Activated naive CD8-positive, alpha-beta T cell (primary cell): ENCODE data around the gene NKX2-2.

Experiments
- H3K27ac Mint-ChIP-seq: one replicate; pipeline ENCODE4 v1.8.0; 2021; ENCODE audit warnings: mixed read lengths
- H3K27me3 Mint-ChIP-seq: one replicate; pipeline ENCODE4 v1.8.0; 2021; ENCODE audit warnings: mixed read lengths
- H3K36me3 Mint-ChIP-seq: one replicate; pipeline ENCODE4 v1.8.0; 2021; ENCODE audit warnings: mixed read lengths
- H3K4me1 Mint-ChIP-seq: one replicate; pipeline ENCODE4 v1.8.0; 2021; ENCODE audit warnings: low read depth, mixed read lengths
- H3K4me3 Mint-ChIP-seq: one replicate; pipeline ENCODE4 v1.8.0; 2021; ENCODE audit warnings: mild to moderate bottlenecking, mixed read lengths
- H3K9me3 Mint-ChIP-seq: one replicate; pipeline ENCODE4 v1.8.0; 2021; ENCODE audit warnings: low read depth, mixed read lengths

NKX2-2 gene

DNA sequence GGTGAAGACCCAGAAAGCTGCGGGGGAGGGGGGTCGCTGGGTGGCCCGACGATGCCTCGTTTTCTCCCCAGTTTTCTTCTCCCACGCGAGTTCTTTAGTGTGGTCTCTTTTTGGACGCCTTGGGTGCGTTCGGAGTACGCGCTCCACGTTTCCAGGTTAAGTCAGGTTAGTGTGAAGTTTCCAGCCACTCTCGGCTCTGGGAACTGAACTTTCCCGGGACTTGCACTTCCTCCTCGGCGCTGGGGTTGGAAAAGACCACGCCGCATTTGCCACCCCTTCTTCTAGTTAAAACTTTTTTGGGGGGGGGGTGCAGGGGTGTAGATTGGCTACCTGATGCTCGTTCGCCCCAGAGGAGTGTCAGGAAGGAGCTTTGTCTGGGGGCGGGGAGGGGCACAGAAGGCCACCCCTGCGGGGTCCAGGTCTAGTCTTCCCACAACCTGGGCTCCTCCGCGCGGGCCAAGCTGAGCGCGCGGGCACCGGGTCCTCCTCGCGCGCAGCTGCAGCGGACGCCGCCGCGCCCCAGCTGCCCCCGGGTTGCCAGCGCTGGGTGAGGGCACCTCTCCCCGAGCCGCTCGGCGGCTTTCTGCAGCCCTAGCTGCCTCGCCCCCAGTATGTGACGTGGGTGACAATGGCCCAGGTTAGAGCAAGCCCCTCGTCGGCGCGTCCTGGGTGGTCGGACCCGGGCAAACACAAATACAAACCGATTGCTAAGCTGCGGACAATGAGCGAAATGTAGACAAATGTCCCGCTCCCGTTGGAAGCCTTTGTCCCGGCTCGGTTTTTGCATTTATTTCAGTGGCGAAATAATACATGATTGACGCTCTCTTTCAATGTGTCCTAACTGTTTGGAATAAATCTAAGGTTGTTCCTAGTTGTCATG lies 1.7 kb upstream of the NKX2-2 start:
- Mint-ChIP-seq H3K9me3 (no peaks in the 10 kb centered on the region), H3K27me3 (peaks cover 50% of the 10 kb centered on the region), H3K4me1 (peaks cover 43% of the 10 kb centered on the region), H3K27ac (peak overlapping the region; percentile 38), H3K4me3 (no peak overlapping the region), H3K36me3 (no peaks in the 10 kb centered on the region)

DNA sequence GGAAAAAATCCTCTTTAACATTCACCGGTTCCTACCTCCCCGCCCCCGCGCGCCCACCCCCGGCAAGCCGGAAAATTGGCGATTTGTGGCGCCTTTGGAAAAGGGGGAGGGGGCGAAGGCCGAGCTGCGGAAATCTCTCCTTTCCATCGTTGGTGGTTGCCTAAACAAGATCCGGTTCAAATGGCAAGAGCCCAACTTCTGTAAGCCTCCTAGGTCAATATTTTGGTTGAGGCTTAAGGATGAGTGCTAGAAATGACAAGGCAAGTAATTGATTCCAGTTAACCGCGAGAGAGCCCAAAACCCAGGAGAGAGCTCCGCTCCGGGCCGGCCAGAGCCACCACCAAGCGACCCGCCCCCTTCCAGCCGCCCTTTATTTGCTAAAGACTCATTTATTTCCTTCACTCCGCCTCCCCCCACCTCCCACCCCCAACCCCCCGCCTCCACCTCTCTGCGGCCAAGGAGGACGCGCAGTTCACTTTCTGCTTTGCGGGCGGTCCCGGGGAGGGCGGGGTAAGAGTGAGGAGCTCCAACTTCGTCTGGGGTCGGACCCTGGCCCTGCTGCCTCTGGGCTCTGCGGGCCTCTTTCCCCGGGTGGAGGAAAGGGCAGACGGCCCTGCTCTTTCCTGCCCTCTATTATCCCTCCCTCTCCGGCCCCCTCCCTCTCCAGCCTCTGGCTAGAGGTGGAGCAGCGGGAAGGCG lies 838 bp upstream of the NKX2-2 start:
- Mint-ChIP-seq H3K9me3 (no peaks in the 10 kb centered on the region), H3K36me3 (no peaks in the 10 kb centered on the region), H3K4me3 (peak overlapping the region; percentile 74), H3K27ac (no peak overlapping the region), H3K27me3 (peaks cover 47% of the 10 kb centered on the region), H3K4me1 (peaks cover 48% of the 10 kb centered on the region)

DNA sequence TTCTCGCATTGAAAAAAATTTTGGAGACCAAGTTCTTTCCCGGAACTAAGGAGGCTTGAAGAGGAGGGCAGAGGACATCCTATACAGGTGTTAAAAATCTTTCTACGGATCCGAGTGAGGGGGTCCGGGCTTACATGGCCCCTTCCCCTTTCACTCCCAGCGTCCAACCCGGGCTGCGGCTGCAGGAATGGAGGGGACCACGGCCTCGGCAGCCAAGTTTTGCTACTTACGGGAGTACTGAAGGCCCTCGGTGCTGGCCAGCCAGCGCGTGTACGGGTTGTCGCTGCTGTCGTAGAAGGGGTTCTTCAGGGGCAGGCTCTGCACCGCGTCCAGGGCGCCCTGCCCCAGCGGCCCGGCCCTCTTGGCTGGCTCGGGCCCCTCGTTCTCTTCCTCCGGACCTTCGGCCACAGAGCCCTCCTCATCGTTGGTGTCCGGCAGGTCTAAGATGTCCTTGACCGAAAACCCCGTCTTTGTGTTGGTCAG lies 642 bp downstream of the NKX2-2 start:
- Mint-ChIP-seq H3K27ac (no peak overlapping the region), H3K9me3 (no peaks in the 10 kb centered on the region), H3K27me3 (peaks cover 48% of the 10 kb centered on the region), H3K4me1 (peaks cover 55% of the 10 kb centered on the region), H3K4me3 (peak overlapping the region; percentile 75), H3K36me3 (no peaks in the 10 kb centered on the region)

DNA sequence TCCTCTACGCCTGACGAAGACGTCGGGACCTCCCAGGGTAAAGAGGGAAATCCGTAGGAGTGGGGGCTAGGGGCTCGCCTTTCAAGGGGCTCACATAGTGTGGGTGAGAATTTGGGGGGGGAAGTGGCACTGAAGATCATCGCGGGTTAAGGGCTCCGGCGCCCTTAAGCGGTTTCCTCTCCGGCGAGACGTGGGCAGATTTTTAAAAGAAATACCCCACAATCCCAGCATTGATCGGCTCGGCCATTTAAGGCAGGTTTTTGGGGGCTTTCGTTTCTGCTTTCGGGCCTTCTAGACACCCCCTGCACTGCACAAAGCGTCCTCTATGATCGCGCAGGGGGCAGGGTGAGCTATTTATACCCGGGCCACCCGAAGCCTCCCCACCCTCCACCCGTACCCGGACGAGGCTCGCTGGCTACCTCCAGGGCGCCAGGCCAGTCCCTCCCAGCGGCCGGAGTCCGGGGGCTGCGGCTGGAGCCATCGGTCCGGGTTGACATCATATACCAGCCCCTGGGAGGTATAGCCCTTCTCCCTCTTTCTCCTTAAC lies 1.2 kb downstream of the NKX2-2 start:
- Mint-ChIP-seq H3K27ac (no peak overlapping the region), H3K4me3 (peak overlapping the region; percentile 75), H3K4me1 (peaks cover 54% of the 10 kb centered on the region), H3K27me3 (peaks cover 48% of the 10 kb centered on the region), H3K36me3 (no peaks in the 10 kb centered on the region), H3K9me3 (no peaks in the 10 kb centered on the region)

DNA sequence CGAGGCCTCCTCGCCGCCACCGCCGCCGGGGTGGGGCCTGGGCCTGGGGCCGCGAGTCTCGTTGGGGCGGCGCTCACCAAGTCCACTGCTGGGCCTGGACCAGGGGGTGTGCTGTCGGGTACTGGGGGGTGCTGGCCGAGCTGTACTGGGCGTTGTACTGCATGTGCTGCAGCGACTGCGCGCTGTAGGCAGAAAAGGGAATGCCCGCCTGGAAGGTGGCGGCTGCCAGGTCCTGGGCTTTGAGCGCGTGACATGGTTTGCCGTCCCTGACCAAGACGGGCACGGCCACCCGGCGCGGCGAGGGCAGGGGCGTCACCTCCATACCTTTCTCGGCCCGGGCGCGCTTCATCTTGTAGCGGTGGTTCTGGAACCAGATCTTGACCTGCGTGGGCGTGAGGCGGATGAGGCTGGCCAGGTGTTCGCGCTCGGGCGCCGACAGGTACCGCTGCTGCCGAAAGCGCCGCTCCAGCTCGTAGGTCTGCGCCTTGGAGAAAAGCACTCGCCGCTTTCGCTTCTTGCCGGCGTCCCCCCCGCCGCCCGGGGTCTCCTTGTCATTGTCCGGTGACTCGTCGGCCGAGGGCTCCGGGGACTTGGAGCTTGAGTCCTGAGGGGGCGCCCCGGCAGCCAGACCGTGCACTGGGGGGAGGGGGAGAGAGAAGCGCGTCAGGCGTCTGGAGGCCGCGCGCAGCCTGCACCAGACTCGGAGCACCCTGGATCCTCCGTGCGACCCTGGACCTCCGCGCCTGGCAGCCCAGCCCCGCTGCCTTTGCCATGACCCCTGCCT lies 1.8 kb downstream of the NKX2-2 start:
- peaks cover 49% of the 10 kb centered on the region for H3K27me3 Mint-ChIP-seq

DNA sequence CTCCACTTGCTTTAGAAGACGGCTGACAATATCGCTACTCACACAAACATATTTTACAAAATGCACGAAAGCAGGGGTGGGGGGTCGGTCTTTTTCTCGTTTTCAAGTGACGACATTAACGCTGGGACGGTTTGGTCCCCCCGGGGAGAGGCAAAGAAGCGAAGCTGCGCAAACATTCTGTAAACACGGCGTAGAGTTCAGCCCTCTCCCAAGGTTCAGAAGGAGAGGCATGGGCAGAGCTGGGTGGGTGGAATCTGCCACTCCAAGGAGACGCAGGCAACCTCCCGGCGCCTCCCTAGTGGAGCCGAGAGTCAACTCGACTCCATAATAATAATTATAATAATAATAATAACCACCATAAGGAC lies 2.4 kb downstream of the NKX2-2 start:
- no peaks in the 10 kb centered on the region for H3K9me3 Mint-ChIP-seq
- peak overlapping the region; percentile 82 for H3K4me3 Mint-ChIP-seq
- H3K36me3 Mint-ChIP-seq: no peaks in the 10 kb centered on the region
- peaks cover 49% of the 10 kb centered on the region for H3K27me3 Mint-ChIP-seq
- H3K4me1 Mint-ChIP-seq: peaks cover 59% of the 10 kb centered on the region
- peak overlapping the region; percentile 16 for H3K27ac Mint-ChIP-seq

More for the DNA sequence above, 1.8 kb downstream of the NKX2-2 start:
- H3K27ac Mint-ChIP-seq: no peak overlapping the region
- no peaks in the 10 kb centered on the region for H3K9me3 Mint-ChIP-seq
- no peaks in the 10 kb centered on the region for H3K36me3 Mint-ChIP-seq
- peaks cover 57% of the 10 kb centered on the region for H3K4me1 Mint-ChIP-seq
- H3K4me3 Mint-ChIP-seq: peak overlapping the region; percentile 74

DNA sequence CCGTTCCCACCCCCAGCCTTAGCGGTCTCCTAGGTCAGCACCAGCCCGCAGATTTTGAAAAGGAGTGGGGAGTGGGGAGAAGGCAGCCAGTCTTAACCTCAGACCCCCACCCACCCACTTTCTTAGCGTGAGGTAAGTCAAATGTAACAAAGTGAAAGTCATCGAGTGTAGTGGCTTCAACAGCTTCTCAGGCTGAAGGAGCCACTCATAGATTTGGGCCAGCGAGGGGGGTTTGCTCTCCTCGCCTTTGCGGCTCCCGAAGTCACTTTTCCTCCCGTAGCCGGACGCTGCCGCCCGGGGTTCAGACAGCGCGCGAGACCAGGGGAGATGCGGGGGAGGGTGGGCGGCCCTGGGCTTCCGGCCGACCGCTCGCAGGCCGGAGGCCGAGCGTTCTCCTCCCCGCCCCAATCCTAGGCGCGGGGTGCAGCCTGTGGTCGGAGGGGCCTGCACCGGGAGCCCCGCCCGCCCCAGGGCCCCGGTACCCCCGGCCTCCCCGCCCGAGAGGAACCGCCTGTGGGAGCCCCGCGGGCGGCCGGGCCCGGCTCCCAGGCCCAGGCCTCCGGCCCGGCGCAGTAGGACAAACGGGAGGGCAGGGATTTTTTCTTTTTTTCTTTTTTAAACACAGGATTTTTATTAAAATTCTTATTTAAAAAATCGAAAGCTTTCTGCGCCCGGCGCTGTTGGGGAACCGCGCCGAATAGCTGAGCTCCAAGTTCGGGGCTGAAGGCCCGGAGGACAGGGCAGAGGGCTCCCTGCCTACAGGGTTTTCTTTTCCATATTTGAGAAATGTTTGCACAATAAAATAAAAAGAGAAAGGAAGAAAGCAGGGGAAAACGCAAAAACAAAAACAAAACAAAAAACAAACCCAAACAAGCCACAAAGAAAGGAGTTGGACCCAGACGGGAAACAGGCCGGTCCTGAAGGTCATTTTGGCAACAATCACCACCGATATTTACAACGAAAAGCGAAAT lies 3.2 kb downstream of the NKX2-2 start:
- Mint-ChIP-seq H3K27me3 (peaks cover 43% of the 10 kb centered on the region), H3K36me3 (no peaks in the 10 kb centered on the region), H3K9me3 (no peaks in the 10 kb centered on the region), H3K4me1 (peaks cover 53% of the 10 kb centered on the region), H3K27ac (no peak overlapping the region), H3K4me3 (peak overlapping the region; percentile 83)

DNA sequence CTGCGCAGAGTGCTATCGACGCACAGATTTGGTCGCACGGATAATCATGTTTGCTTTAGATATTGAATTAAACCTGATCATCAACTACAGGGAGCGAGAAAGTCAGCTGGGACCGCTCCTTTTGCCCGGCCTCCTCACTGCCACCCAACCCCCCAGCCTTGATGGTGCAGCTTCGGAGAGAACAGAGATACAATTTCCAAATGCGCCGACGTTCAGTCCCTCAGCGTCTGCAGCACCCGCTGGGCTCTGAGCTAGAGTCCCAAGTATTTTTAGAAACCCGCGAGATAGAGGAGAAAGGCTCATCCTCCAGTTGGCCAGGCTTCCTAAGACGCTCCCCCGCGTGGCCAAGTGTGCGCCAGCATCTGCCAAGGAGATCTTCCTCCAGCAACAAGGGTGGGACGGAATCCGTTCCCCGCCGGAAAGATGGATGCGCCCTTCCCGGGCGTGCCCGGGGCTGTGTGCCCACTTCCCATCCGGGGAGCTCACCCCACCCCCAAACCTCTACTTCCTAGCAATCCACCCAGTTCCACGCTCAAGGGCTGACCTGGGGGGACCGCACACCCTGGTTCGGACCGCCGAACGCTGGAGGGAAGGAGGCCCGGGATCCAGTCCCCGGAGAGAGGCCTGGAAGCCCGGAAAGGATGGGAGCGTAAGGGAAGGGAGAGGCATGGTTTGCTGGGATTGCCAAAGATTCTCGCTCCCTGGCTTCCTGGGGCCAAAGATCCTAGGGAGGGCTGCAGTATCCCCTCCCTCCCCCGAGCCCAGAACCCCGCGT lies 4.1 kb downstream of the NKX2-2 start:
- no peak overlapping the region for H3K27ac Mint-ChIP-seq
- no peaks in the 10 kb centered on the region for H3K9me3 Mint-ChIP-seq
- H3K36me3 Mint-ChIP-seq: no peaks in the 10 kb centered on the region
- H3K4me3 Mint-ChIP-seq: peak overlapping the region; percentile 83
- peaks cover 47% of the 10 kb centered on the region for H3K27me3 Mint-ChIP-seq
- H3K4me1 Mint-ChIP-seq: peaks cover 58% of the 10 kb centered on the region

DNA sequence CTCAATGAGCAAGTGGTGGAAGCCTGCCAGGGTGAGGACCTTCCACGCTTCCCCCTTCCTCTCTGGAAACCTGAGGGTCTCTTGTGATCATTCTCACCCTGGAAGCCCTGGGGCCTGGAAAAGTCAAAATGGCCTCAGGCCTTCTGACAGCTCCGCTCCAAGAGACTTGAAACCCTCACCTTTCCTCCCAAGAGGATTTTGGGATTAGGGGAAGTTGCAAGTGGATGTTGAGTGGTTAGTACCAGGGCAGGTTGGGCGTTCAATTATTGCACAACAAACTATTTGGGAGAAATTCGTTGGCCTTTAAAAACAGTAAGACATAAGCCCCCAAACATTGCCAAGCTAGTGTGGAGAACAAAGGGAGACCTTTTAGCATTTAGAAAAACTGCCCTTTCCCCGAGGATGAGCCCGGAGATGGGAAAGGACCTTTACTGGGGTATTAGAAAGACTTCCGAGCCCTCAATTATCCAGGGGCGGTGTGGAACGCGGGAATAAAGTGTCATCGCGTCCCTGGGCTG lies 4.7 kb downstream of the NKX2-2 start:
- peaks cover 57% of the 10 kb centered on the region for H3K4me1 Mint-ChIP-seq
- H3K36me3 Mint-ChIP-seq: no peaks in the 10 kb centered on the region
- peaks cover 45% of the 10 kb centered on the region for H3K27me3 Mint-ChIP-seq
- no peak overlapping the region for H3K27ac Mint-ChIP-seq
- H3K4me3 Mint-ChIP-seq: peak overlapping the region; percentile 83
- no peaks in the 10 kb centered on the region for H3K9me3 Mint-ChIP-seq

DNA sequence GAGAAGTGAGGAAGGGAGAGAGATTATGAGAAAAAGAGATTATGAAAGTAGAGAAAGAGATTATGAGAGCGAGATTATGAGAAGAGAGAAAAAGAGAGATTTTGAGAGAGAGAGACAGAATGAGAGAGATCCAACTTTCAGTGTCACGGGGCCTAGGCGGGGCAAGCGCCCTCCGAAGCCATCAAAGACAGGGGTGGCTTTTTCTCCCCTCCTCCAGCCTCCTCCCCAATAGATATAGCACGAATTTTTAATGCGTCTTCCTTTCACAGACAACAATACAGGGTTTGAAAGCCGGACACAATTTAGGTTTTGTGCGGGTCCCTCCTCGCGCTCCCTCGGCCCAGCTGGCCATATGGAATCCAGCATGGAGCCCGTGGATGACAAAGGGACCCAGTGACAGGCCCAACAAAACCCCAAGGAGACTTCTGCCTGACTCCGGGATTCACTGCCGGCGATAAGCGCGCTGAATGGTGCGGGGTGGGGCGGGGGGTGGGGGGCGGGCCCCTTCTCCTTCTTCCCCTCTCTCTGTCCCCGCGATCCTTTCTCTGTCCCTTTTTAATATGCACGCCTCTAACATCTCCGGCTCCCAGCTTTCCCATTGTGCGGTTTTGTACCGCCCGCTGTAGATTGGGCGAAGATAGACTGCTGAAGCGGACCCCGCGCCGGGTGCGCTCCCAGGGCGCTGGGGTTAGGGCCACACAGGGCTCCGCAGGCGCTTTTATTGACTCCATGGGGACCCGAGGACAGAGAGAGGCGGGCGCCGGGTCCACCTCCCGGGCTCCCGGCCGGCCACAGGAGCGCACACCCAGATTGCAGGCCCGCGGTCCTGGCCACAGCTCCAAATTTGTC lies 5.4 kb downstream of the NKX2-2 start:
- Mint-ChIP-seq H3K9me3 (no peaks in the 10 kb centered on the region), H3K4me3 (peak overlapping the region; percentile 67), H3K4me1 (peaks cover 55% of the 10 kb centered on the region), H3K36me3 (no peaks in the 10 kb centered on the region), H3K27ac (peak overlapping the region; percentile 13), H3K27me3 (peaks cover 45% of the 10 kb centered on the region)

DNA sequence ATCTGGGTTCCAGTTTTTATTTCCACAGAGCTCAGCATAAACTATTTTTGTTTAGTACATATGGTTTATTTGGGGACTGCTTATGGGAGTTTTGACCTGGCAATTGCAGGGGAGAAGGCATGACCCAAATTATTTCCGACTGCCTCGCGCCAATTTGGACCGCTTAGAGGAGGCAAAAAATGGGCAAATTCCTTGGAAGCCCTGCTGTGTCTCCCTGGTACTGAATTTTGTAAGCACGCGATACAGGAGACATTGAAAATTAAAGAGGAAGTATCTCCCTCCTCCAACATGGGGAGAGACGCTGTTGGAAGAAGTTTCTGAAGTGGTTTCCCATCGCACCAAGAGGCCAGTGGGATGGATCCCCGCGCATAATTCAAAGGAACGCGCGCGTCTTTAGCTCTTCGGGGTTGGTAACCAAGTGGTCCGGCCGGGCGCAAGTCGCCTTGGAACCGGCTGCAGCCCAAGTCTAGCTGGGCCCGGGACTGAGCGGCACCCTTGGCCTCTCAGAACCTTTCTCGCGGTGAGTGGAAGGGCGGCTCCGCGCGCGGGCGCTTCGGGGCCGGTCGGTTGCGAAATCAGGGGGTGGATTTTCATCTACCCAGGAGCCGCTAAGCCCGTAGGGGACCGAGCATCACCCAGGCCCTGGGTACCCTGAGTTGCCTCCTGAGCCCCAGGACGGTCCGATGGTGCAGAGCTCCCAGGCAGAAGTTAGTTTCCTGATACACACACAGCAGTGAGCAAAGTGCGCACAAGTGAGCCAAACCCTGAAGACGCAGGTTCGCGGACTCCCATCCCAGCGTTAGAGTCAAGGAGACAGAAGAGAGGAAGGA lies 6.2 kb downstream of the NKX2-2 start:
- no peaks in the 10 kb centered on the region for H3K36me3 Mint-ChIP-seq
- H3K27ac Mint-ChIP-seq: peak overlapping the region; percentile 34
- peak overlapping the region; percentile 67 for H3K4me3 Mint-ChIP-seq
- peaks cover 50% of the 10 kb centered on the region for H3K4me1 Mint-ChIP-seq
- no peaks in the 10 kb centered on the region for H3K9me3 Mint-ChIP-seq
- peaks cover 45% of the 10 kb centered on the region for H3K27me3 Mint-ChIP-seq
